IPS-11a (cell line): Measurements from ENCODE around the gene KCNIP4.

Experiments used
- H3K4me3 ChIP-seq: one replicate; pipeline ENCODE4 v1.5.1; 2013; ENCODE audit warnings: low read depth, low read length, control low read depth

KCNIP4 gene

GRCh38 chr4:20890761-20891160 lies 1057.8 kb downstream of the KCNIP4 start:
- H3K4me3 ChIP-seq, result no peak overlapping the region

GRCh38 chr4:20889901-20890300 lies 1058.7 kb downstream of the KCNIP4 start:
- H3K4me3 ChIP-seq, result no peak overlapping the region

GRCh38 chr4:20883677-20884076 lies 1064.9 kb downstream of the KCNIP4 start:
- H3K4me3 ChIP-seq, result no peak overlapping the region

GRCh38 chr4:20883231-20883630 lies 1065.3 kb downstream of the KCNIP4 start:
- H3K4me3 ChIP-seq, result no peak overlapping the region

- no peak overlapping the region for H3K4me3 ChIP-seq
These were observed 1066.1 kb downstream of the KCNIP4 start for GRCh38 chr4:20882500-20882899.

GRCh38 chr4:20881658-20882057 lies 1066.9 kb downstream of the KCNIP4 start:
- H3K4me3 ChIP-seq, result no peak overlapping the region

GRCh38 chr4:20878806-20879205 lies 1069.8 kb downstream of the KCNIP4 start:
- no peak overlapping the region for H3K4me3 ChIP-seq

GRCh38 chr4:20870436-20870835 lies 1078.1 kb downstream of the KCNIP4 start:
- no peak overlapping the region for H3K4me3 ChIP-seq

- no peak overlapping the region for H3K4me3 ChIP-seq
These were observed 1080.5 kb downstream of the KCNIP4 start for GRCh38 chr4:20868108-20868507.

GRCh38 chr4:20860878-20861277 lies 1087.7 kb downstream of the KCNIP4 start:
- H3K4me3 ChIP-seq, result no peak overlapping the region

GRCh38 chr4:20859097-20859781 lies 1089.3 kb downstream of the KCNIP4 start:
- no peak overlapping the region for H3K4me3 ChIP-seq

GRCh38 chr4:20857081-20857480 lies 1091.5 kb downstream of the KCNIP4 start:
- no peak overlapping the region for H3K4me3 ChIP-seq

GRCh38 chr4:20847124-20847747 lies 1101.3 kb downstream of the KCNIP4 start:
- H3K4me3 ChIP-seq, result no peak overlapping the region

GRCh38 chr4:20844311-20844710 lies 1104.3 kb downstream of the KCNIP4 start:
- no peak overlapping the region for H3K4me3 ChIP-seq

GRCh38 chr4:20840648-20841190 lies 1107.9 kb downstream of the KCNIP4 start:
- no peak overlapping the region for H3K4me3 ChIP-seq

GRCh38 chr4:20839957-20840356 lies 1108.6 kb downstream of the KCNIP4 start:
- no peak overlapping the region for H3K4me3 ChIP-seq

- H3K4me3 ChIP-seq, result no peak overlapping the region
These were observed 1110.1 kb downstream of the KCNIP4 start for GRCh38 chr4:20838476-20838875.

GRCh38 chr4:20832826-20833225 lies 1115.7 kb downstream of the KCNIP4 start:
- H3K4me3 ChIP-seq, result no peak overlapping the region

- H3K4me3 ChIP-seq, result no peak overlapping the region
These were observed 1116.8 kb downstream of the KCNIP4 start for GRCh38 chr4:20831746-20832145.

- no peak overlapping the region for H3K4me3 ChIP-seq
These were observed 1118.8 kb downstream of the KCNIP4 start for GRCh38 chr4:20829617-20830357.

- no peak overlapping the region for H3K4me3 ChIP-seq
These were observed 1123.1 kb downstream of the KCNIP4 start for GRCh38 chr4:20825505-20825904.

GRCh38 chr4:20816287-20816686 lies 1132.3 kb downstream of the KCNIP4 start:
- H3K4me3 ChIP-seq, result no peak overlapping the region
